CD1c-positive myeloid dendritic cell (primary cell): Measurements from ENCODE around the gene CDX1.
A peak's percentile ranks its signal among the peaks of the same experiment; 100 is the strongest.

Experiments used
- DNase-seq: peaks from one replicate; pipeline ENCODE4 v3.0.0-alpha.2; 2016; ENCODE audit errors: extremely low spot score

CDX1 gene

GRCh38 chr5:150208187-150209098 is 41.9 kb downstream of the CDX1 start:
- no peak for DNase-seq

DNA sequence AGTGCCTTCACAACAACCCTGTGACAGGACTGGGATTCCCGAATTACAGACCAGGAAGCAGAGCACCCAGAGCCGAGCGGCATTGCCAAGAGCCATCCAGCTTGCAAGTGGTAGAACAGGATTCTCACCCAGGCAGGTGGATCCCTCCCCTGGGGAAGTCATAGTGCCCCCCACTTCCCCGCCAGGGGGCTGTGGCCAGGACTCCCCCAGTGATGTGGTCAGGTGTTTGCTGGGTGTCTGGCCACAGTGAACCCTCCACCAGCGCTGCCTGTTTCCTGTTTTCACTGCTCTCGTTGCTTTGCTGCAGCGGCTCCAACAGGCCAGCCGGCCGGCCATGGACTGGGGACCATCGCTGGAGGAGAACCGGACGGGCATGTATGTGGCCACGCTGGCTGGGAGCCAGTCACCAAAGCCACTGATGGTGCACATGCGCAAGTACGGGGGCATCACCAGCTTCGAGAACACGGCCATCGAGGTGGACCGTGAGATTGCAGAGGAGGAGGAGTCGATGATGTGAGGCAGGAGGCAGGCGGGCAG is 42.6 kb downstream of the CDX1 start:
- peak; percentile 51 for DNase-seq

DNA sequence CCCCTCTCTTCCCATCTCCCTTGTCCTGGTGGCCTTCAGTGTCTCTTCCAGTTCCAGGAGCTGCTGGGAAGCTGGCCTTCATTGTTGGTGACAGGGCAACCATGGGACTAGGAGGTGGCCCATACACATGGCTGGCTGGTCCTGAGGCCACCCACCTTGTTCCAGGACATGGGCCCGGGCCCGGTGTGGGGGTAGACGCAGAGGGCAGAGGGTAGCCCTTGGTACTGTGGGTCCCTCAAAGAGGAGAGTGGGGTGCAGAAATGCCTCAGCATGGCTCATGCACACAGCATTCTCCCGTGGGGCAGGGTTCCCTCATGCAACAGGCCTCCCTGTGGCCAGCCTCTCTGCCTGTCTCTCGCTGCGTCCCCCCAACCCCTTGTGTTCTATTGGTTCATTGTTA is 44.1 kb downstream of the CDX1 start:
- DNase-seq, result no peak

DNA sequence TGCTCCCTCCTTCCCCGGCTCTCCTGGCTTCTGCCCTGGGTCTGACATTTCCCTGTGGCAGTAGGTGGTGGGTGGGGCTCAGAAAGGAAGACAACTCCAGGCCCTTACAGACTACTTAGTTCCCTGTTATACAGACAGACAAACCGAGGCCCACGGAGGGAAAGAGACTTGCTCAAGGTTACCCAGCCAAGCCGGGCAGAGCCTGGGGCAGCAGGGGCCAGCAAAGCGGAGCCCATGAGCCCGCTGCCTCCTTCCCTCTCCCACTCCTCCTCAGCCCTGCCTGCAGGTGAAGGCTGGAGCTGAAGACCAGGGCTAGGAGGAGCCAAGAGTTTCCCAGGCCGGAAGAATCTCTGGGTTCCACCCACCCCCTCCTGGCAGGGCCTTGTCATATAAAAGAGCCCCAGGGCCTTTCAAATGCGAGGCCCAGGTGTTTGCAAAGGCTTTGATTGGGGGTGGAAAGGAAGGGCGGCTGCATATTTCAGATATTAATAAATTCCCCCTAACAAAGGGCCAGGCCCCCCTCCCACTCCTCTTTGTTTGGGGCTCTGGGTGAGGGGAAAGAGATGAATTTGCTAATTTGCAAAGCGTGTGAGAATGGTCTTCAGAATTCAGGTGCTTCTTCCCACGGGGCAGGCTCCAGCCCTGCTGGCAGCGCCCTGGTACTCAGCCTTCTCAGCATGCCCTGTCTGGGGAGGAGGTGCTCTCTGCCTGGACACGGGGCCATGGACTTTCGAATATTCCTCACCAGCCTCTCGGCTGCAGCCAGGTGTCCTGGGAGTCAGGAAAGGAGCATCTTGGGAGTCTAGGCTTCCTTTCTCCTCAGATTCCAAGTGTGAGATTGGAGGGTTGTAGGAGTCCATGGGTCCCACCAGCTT is 44.8 kb downstream of the CDX1 start:
- DNase-seq, result peak; percentile 13

DNA sequence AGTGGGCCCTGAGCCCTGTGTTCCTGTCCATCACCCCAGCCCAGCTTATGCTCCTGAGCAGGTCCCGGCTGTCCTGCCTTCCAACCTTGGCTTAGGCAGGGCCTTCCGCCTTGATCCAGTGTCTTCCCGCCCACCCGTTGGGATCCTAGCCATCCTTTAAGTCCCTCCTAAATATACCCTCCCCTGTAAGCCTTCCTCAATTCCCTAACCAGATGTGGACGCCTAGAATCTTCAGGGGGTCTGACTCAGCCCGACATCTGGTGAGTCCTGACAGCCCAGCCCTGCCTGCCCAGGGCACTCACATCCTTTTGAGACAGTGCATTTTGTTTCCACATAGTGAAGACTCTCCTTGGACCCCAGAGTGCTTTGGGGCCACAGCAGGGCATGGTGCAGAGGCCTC is 47.0 kb downstream of the CDX1 start:
- DNase-seq, result no peak

- no peak for DNase-seq
Observed at GRCh38 chr5:150214289-150214688, 47.7 kb downstream of the CDX1 start.

- DNase-seq, result no peak
Observed at GRCh38 chr5:150215979-150216944, 49.7 kb downstream of the CDX1 start.

DNA sequence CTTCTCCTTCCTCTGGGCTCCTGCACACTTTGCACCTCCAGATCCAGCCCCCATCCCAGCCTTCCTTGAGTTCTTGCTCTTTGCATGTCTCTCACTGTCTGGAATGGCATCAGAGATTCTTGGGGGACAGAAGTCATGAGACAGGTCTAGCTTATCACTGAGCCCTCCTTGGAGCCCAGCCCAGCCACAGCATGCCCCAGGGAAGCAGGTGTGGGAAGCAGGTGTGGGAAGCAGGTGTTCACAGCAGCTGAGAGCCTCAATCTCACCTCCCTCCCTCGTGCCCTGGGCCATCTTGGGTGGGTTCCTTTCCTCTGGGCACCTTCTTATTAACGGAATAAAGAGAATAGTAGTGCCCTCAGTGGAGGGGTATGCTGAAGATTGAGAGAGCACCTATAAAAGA is 50.5 kb downstream of the CDX1 start:
- no peak for DNase-seq

- DNase-seq, result peak; percentile 89
Observed at GRCh38 chr5:150217873-150218692, 51.5 kb downstream of the CDX1 start.

- no peak for DNase-seq
Observed at GRCh38 chr5:150218693-150219035, 52.1 kb downstream of the CDX1 start.

DNA sequence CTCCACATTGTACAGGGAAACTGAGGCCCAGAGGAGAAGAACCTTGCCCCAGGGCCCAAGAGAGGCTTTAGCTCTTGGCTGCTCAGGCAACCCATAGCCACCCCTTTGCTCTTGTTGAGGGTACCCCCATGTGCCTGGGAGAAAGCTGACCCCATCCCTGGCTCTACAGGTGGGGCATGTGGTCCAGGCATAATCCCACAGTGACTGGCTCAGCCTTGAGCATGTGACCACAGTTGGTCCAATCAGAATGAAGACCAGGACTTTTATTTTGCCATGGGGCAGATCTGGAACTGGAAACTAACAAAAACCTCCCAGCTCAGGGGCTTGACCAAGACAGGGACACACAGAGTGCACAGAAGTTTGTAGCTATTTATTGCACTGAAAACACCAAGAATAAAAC is 52.6 kb downstream of the CDX1 start:
- DNase-seq, result no peak

DNA sequence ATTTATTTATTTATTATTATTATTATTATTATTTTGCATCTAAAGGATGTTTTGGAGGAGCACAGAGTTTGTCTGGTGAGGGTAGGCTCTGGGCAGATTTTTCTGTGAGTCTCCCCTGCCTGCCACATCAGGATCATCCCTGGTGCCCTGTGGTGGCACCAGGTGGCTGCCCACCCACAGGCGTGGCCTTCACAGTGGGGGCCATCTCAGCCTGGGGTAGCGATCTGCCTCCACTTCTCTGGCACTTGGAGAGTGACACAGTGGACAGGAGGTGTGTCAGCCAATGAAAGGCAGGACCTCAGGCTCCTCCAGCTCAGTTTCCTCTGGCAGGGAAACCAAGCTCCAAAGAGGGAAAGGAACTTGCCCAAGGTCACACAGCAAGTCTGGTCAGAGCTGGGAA is 53.3 kb downstream of the CDX1 start:
- DNase-seq, result no peak

- DNase-seq, result no peak
Observed at GRCh38 chr5:150221471-150221870, 54.9 kb downstream of the CDX1 start.

GRCh38 chr5:150222906-150223305 is 56.3 kb downstream of the CDX1 start:
- DNase-seq, result no peak

GRCh38 chr5:150223474-150223873 is 56.9 kb downstream of the CDX1 start:
- DNase-seq, result no peak

- no peak for DNase-seq
Observed at GRCh38 chr5:150224483-150225027, 58.0 kb downstream of the CDX1 start.

DNA sequence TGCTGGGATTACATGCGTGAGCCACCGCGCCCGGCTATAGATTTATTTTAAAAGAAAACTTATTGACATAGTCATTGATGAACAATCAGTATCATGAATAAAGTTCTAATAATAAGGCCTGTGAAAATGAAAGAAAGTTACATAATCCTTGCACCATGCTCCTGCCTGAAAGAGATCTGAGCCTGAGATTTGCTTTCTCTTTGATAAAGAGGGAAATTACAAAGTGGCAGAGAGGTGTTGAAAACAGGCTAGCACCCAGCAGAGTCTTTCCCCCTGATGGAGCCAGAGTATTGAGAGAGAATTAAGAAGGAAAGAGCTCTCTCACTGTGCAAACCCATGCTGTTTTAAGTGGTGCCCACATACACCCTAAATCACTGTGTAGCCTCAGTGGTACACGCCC is 60.5 kb downstream of the CDX1 start:
- no peak for DNase-seq

DNA sequence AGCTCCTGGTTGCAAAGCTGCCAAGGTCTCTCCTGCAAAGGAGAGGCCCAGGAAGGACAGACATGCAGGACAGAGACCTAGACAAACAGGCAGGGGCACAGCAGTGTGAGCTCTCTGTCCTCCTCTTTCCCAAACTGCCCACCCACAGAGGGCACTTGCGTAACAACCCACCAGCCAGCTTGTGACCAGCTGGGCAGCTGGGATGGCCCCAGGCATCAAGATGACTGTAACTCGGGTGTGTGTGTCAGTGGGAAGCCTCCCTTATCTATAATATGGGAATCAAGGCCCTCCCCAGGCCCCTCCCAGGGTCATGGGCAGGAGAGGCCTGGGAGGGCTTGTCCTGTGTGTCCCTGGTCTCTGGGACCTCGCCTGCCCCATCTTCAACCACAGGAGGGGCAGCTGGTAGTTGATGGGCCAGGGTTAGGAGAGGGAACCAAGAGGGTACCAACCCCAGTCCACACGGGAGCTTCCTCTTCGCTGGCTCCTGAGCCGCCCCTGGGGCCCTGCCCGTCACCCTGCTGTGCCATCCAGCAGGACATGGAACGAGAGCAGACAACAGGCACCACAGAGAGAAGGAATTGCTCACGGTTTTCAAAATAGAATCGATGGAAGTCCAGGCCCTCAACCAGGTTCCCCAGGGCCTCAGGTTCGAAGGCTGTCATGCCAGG is 61.2 kb downstream of the CDX1 start:
- peak; percentile 21 for DNase-seq

- no peak for DNase-seq
Observed at GRCh38 chr5:150229571-150229970, 63.0 kb downstream of the CDX1 start.

GRCh38 chr5:150230842-150231241 is 64.3 kb downstream of the CDX1 start:
- no peak for DNase-seq
